ENCODE results near the gene SHISAL1.

The SHISAL1 gene

GRCh38 chr22:44295406-44295805 is 17.3 kb downstream of the SHISAL1 start:
- Histone ChIP-seq H3K79me2 (ENCODE audit: low read length) (no peaks in the 10 kb centered on the region), H4K20me1 (ENCODE audit: insufficient read depth, low read length) (no peaks in the 10 kb centered on the region), H3K9me3 (ENCODE audit: insufficient read depth, low read length) (peaks cover 3% of the 10 kb centered on the region; the same call in 1 of the 2 replicates), H3K4me3 (ENCODE audit: low read length) (no peak overlapping the region), H3K9ac (ENCODE audit: low read length) (no peak overlapping the region), H3K4me2 (ENCODE audit: low read length) (no peak overlapping the region), H3K27ac (ENCODE audit: low read length) (no peak overlapping the region), H2AFZ (ENCODE audit: low read depth, low read length) (no peak overlapping the region), H3K36me3 (replicated peaks; ENCODE audit: low read depth, low read length) (no peaks in the 10 kb centered on the region), H3K27me3 (ENCODE audit: low read depth, low read length) (peaks cover 15% of the 10 kb centered on the region), H3K4me1 (ENCODE audit: low read length) (no peaks in the 10 kb centered on the region)
- TF ChIP-seq EZH2phosphoT487 (IDR thresholded peaks at IDR 0.05; ENCODE audit: low read depth) (no peak), CTCF (IDR thresholded peaks at IDR 0.05; ENCODE audit: low read depth, low read length) (no peak)

GRCh38 chr22:44293876-44294275 is 18.9 kb downstream of the SHISAL1 start:
- Histone ChIP-seq H3K4me3 (ENCODE audit: low read length) (no peak overlapping the region), H3K4me2 (ENCODE audit: low read length) (no peak overlapping the region), H3K27me3 (ENCODE audit: low read depth, low read length) (peaks cover 17% of the 10 kb centered on the region; the same call in 1 of the 2 replicates), H3K9me3 (ENCODE audit: insufficient read depth, low read length) (peaks cover 3% of the 10 kb centered on the region; the same call in 1 of the 2 replicates), H2AFZ (ENCODE audit: low read depth, low read length) (no peak overlapping the region), H3K27ac (ENCODE audit: low read length) (no peak overlapping the region), H4K20me1 (ENCODE audit: insufficient read depth, low read length) (no peaks in the 10 kb centered on the region), H3K36me3 (replicated peaks; ENCODE audit: low read depth, low read length) (no peaks in the 10 kb centered on the region), H3K4me1 (ENCODE audit: low read length) (peaks cover 11% of the 10 kb centered on the region; the same call in 1 of the 2 replicates), H3K79me2 (ENCODE audit: low read length) (no peaks in the 10 kb centered on the region), H3K9ac (ENCODE audit: low read length) (no peak overlapping the region)
- TF ChIP-seq CTCF (IDR thresholded peaks at IDR 0.05; ENCODE audit: low read depth, low read length) (no peak), EZH2phosphoT487 (IDR thresholded peaks at IDR 0.05; ENCODE audit: low read depth) (no peak)

- H3K79me2 ChIP-seq (ENCODE audit: low read length), result no peaks in the 10 kb centered on the region
- no peak overlapping the region for H3K4me2 ChIP-seq (ENCODE audit: low read length)
- TF ChIP-seq EZH2phosphoT487 (IDR thresholded peaks at IDR 0.05; ENCODE audit: low read depth) (no peak), CTCF (IDR thresholded peaks at IDR 0.05; ENCODE audit: low read depth, low read length) (no peak)
- no peak overlapping the region for H3K4me3 ChIP-seq (ENCODE audit: low read length)
- H3K27ac ChIP-seq (ENCODE audit: low read length), result no peak overlapping the region
- H3K27me3 ChIP-seq (ENCODE audit: low read depth, low read length), result peaks cover 18% of the 10 kb centered on the region; the same call in 1 of the 2 replicates
- peaks cover 3% of the 10 kb centered on the region; the same call in 1 of the 2 replicates for H3K9me3 ChIP-seq (ENCODE audit: insufficient read depth, low read length)
- H3K9ac ChIP-seq (ENCODE audit: low read length), result no peak overlapping the region
- no peaks in the 10 kb centered on the region for H3K36me3 ChIP-seq (replicated peaks; ENCODE audit: low read depth, low read length)
- H3K4me1 ChIP-seq (ENCODE audit: low read length), result peaks cover 11% of the 10 kb centered on the region; the same call in 1 of the 2 replicates
- H2AFZ ChIP-seq (ENCODE audit: low read depth, low read length), result no peak overlapping the region
- no peaks in the 10 kb centered on the region for H4K20me1 ChIP-seq (ENCODE audit: insufficient read depth, low read length)
These were observed 19.7 kb downstream of the SHISAL1 start for GRCh38 chr22:44293034-44293433.

GRCh38 chr22:44292521-44292920 is 20.2 kb downstream of the SHISAL1 start:
- Histone ChIP-seq H3K4me2 (ENCODE audit: low read length) (no peak overlapping the region), H3K9ac (ENCODE audit: low read length) (no peak overlapping the region)

More at GRCh38 chr22:44292521-44292920, 20.2 kb downstream of the SHISAL1 start:
- Histone ChIP-seq H2AFZ (ENCODE audit: low read depth, low read length) (no peak overlapping the region), H3K36me3 (replicated peaks; ENCODE audit: low read depth, low read length) (no peaks in the 10 kb centered on the region), H3K27ac (ENCODE audit: low read length) (no peak overlapping the region), H3K4me1 (ENCODE audit: low read length) (peaks cover 11% of the 10 kb centered on the region; the same call in 1 of the 2 replicates), H3K27me3 (ENCODE audit: low read depth, low read length) (peaks cover 18% of the 10 kb centered on the region; the same call in 1 of the 2 replicates), H3K9me3 (ENCODE audit: insufficient read depth, low read length) (peaks cover 3% of the 10 kb centered on the region; the same call in 1 of the 2 replicates), H3K79me2 (ENCODE audit: low read length) (no peaks in the 10 kb centered on the region), H4K20me1 (ENCODE audit: insufficient read depth, low read length) (no peaks in the 10 kb centered on the region), H3K4me3 (ENCODE audit: low read length) (no peak overlapping the region)
- TF ChIP-seq CTCF (IDR thresholded peaks at IDR 0.05; ENCODE audit: low read depth, low read length) (no peak), EZH2phosphoT487 (IDR thresholded peaks at IDR 0.05; ENCODE audit: low read depth) (no peak)

All from OCI-LY3 (cell line).